Neutrophil (primary cell): ENCODE results near the gene ANP32E.
A peak's percentile ranks its signal among the peaks of the same experiment; 100 is the strongest.

ENCODE experiments used
- H3K27ac ChIP-seq: fragments of 200-600 bp; sonication (generic); 2 replicates; pipeline ENCODE4 v1.5.1; 2016; ENCODE audit warnings: mild to moderate bottlenecking, moderate library complexity
- H3K27me3 ChIP-seq: fragments of 200-600 bp; sonication (generic); 2 replicates; pipeline ENCODE4 v1.6.0; 2016; ENCODE audit warnings: mild to moderate bottlenecking
- H3K36me3 ChIP-seq: fragments of 200-600 bp; sonication (generic); 2 replicates; pipeline ENCODE4 v1.5.1; 2017
- H3K4me1 ChIP-seq, 2 experiments: fragments of 200-600 bp in 1 of 2; sonication (generic) in 1 of 2; 1 replicate in 1 of 2; 2 replicates in 1 of 2; pipeline versions ENCODE4 v1.5.1 to v1.6.1; 2013 to 2016; ENCODE audit warnings: low read depth in 1 of 2, low read length in 1 of 2, mild to moderate bottlenecking in 1 of 2, moderate library complexity in 1 of 2; ENCODE audit not compliant: control insufficient read depth in 1 of 2, insufficient read depth in 1 of 2
- H3K4me3 ChIP-seq, 2 experiments: fragments of 200-600 bp in 1 of 2; sonication (generic) in 1 of 2; 1 replicate in 1 of 2; 2 replicates in 1 of 2; pipeline ENCODE4 v1.5.1; 2013 to 2016; ENCODE audit warnings: low read depth in 1 of 2, low read length in 1 of 2, mild to moderate bottlenecking in 1 of 2, moderate library complexity in 1 of 2
- H3K9me3 ChIP-seq: fragments of 200-600 bp; sonication (generic); 2 replicates; pipeline ENCODE4 v1.5.1; 2016
- CTCF ChIP-seq: fragments of 200-600 bp; sonication (generic); IDR thresholded peaks from 2 replicates; pipeline ENCODE4 v1.5.1; 2016; ENCODE audit warnings: antibody characterized with exemption

ANP32E gene

GRCh38 chr1:150178548-150178947 is 57.4 kb downstream of the ANP32E start:
- no peak overlapping the region for H3K4me3 ChIP-seq
- no peaks in the 10 kb centered on the region for H3K9me3 ChIP-seq
- H3K27me3 ChIP-seq, result no peaks in the 10 kb centered on the region
- no peak for TF ChIP-seq CTCF
- H3K36me3 ChIP-seq, result peaks cover 8% of the 10 kb centered on the region
- H3K4me1 ChIP-seq, result peaks cover 63 to 65% of the 10 kb centered on the region in 2 experiments
- H3K27ac ChIP-seq, result peak overlapping the region; percentile 78

GRCh38 chr1:150176593-150176992 is 59.3 kb downstream of the ANP32E start:
- Histone ChIP-seq H3K9me3 (no peaks in the 10 kb centered on the region), H3K27ac (peak overlapping the region; percentile 78), H3K27me3 (no peaks in the 10 kb centered on the region), H3K4me3 (peak overlapping the region; percentile 24 to 43), H3K36me3 (peaks cover 8% of the 10 kb centered on the region), H3K4me1 (peaks cover 49 to 55% of the 10 kb centered on the region in 2 experiments)
- no peak for TF ChIP-seq CTCF

GRCh38 chr1:150173141-150173585 is 62.7 kb downstream of the ANP32E start:
- no peaks in the 10 kb centered on the region for H3K9me3 ChIP-seq
- H3K36me3 ChIP-seq, result peaks cover 8% of the 10 kb centered on the region
- TF ChIP-seq CTCF, result no peak
- no peak overlapping the region for H3K4me3 ChIP-seq
- H3K27ac ChIP-seq, result no peak overlapping the region
- H3K4me1 ChIP-seq, result peaks cover 46 to 48% of the 10 kb centered on the region in 2 experiments
- H3K27me3 ChIP-seq, result no peaks in the 10 kb centered on the region

- H3K27ac ChIP-seq, result no peak overlapping the region
- H3K9me3 ChIP-seq, result no peaks in the 10 kb centered on the region
- no peaks in the 10 kb centered on the region for H3K27me3 ChIP-seq
- TF ChIP-seq CTCF, result no peak
- H3K36me3 ChIP-seq, result peaks cover 8% of the 10 kb centered on the region
- H3K4me3 ChIP-seq, result no peak overlapping the region
- H3K4me1 ChIP-seq, result peaks cover 33 to 34% of the 10 kb centered on the region in 2 experiments
Measured at GRCh38 chr1:150171801-150172200, 64.1 kb downstream of the ANP32E start.

GRCh38 chr1:150168960-150169601 is 66.8 kb downstream of the ANP32E start:
- Histone ChIP-seq H3K9me3 (no peaks in the 10 kb centered on the region), H3K36me3 (peaks cover 4% of the 10 kb centered on the region), H3K27ac (no peak overlapping the region), H3K4me1 (peaks cover 45 to 47% of the 10 kb centered on the region in 2 experiments), H3K27me3 (no peaks in the 10 kb centered on the region), H3K4me3 (no peak overlapping the region)
- TF ChIP-seq CTCF, result peak; percentile 69
